ENCODE results near the gene ZC3H7A.

ZC3H7A gene

GRCh38 chr16:11768849-11769248 lies 28.2 kb downstream of the ZC3H7A start:
- no peak for DNase-seq

DNA sequence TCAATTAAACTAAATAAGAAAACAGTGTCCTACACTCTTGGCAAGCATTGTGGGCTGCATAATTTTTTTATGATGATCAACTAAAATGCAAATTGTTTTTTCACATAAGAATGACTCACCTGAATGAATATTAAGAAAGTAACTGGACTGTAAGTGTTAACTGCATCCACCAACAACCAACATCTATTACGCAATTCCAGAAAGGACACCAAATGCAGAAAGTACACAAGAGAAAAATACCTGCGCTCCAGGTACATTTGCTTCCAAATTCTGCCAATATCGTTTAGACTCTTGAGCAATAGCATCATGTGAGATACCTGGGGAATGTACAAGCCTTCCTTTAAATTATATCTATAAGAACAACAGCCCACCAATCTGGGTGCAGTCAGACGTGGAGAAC lies 34.6 kb downstream of the ZC3H7A start:
- no peak for DNase-seq

GRCh38 chr16:11759997-11760396 lies 37.1 kb downstream of the ZC3H7A start:
- no peak for DNase-seq

DNA sequence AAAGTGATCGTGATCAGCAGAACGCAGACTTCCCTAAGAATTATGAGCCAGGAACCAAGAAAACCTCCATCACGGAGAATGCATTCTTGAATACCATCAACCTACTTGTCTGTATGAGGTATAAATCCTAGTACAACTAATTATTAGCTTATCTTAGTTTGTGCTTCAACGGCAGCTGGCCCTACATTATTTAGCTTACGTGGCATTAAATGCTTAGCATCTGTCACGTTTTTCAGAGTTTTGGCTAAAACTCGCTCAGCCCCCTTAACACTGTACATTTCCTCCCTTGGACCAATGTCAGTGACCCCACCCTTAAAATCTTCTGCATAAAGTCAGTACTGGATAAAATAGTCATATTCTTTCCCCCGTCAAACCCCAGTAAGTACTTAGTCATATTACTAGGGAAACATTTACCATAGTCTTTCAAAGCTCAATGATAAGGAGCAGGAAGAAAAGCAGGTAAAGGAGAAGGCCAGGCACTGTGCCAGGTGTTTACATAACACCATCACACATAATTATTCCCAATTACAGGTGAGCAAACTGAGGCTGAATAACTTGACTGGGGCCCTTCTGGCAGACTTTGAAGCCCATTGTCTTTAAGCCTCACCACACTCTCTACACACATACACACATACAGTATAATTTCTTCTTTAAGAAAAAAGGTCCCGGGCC lies 37.8 kb downstream of the ZC3H7A start:
- DNase-seq, result no peak

- no peak for DNase-seq
These were observed 39.1 kb downstream of the ZC3H7A start for GRCh38 chr16:11757671-11758545.

DNA sequence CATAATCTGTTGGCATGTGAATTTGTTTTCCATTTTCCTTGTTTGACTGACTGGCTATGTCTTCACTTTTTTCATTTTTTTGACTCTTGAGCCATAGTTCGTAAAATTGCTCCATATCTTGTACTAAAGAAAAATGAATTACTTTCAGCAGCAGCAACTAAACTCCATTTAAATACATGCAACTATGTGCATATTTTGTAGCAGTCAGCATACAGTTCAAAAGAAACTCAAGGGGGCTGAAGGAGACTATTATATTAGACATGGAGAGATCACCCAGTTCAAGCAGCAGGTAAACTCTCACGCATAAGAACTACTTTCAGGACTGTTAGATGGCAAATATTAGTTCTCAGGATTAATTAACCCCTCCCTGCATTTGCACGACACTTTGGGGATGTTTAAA lies 40.8 kb downstream of the ZC3H7A start:
- DNase-seq, result no peak

GRCh38 chr16:11755022-11755760 lies 41.9 kb downstream of the ZC3H7A start:
- no peak for DNase-seq

GRCh38 chr16:11752856-11753255 lies 44.2 kb downstream of the ZC3H7A start:
- no peak for DNase-seq

GRCh38 chr16:11750056-11750455 lies 47.0 kb downstream of the ZC3H7A start:
- no peak for DNase-seq

- DNase-seq, result no peak
These were observed 48.4 kb downstream of the ZC3H7A start for GRCh38 chr16:11748404-11749254.

GRCh38 chr16:11747949-11748403 lies 49.1 kb downstream of the ZC3H7A start:
- DNase-seq, result no peak

- no peak for DNase-seq
These were observed 53.0 kb downstream of the ZC3H7A start for GRCh38 chr16:11744075-11744470.

- DNase-seq, result peak; percentile 67
These were observed 53.6 kb downstream of the ZC3H7A start for GRCh38 chr16:11743308-11744074.

DNA sequence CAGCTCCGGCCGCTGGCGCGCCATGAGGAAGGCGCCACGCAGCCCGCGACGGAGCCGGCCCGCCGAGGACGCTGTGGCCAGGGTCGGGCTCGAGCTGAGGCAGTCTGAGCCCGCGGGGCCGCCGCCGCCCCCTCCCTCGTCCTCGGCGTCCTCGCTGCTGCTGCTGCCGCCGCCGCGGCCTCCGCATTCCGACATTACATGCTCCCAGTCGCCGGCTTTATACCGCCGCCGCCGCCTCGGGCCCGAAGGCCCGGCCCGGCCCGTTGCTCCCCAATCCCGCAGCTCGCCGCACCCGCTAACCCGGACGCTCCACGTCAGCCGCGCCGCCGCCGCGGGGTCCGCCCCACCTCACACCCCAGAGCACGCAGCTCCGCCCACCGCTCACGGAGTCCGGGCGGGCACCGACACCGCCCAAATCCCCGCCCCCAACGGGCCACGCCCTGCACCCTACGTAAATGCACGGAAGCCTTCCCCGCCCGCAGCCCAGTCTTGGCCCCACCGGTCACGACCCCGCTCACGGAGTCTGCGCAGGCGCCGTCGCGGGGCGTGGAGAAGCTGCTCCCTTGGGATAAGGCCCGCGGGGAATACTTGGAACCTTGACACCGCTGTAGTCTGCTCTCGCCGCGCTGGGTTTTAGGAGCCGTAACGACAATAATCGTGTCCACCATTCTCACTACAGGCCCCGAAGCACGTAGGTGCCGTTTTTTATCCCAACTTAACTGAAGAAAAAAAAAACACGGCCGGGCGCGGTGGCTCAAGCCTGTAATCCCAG lies 54.3 kb downstream of the ZC3H7A start, which contains the start of gene TXNDC11:
Gene TXNDC11, minus strand, starts transcription at position 322 of the 772 bp plus-strand sequence. Its CDS starts 127 bp downstream, at position 195.
- peak; percentile 99 for DNase-seq

DNA sequence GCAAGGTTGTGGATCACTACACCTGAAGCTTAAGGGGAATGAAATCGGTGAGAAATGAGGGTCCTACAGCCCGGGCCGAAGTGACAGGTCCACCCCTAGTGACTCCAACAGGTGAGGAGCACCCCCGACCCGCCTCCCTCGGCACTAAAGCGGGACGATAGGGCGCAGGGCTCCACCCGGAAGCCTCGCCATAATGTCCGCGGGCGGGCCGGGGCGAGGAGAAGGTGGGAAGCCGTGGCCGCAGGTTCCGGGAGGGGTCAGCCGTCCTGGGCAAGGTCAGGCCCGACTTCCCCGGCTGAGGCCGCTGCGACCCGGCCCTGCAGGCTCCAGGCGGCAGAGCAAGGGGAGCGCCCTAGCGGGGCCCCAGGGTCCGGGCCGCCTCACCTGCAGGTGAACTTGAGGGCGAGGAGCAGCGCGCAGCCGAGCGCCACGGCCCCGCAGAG lies 54.9 kb downstream of the ZC3H7A start:
- DNase-seq, result peak; percentile 62

DNA sequence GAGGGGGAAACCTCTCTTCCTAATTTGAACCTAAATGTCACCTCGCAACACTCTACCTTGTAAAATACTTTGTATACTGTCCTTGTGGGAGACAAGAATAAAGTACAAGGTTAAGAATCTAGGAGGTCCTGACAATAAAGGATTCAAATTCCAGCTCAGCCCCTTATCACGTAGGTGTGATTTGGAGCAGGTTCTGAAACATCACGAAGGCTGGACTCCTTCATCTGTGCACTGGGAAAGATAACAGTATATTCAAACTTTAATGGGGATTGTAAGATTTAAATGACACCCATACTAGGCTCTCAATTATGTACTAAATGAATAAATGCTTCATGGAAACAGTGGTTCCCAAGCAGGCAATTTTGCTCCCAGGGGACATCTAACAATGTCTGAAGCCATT lies 56.5 kb downstream of the ZC3H7A start:
- no peak for DNase-seq

DNA sequence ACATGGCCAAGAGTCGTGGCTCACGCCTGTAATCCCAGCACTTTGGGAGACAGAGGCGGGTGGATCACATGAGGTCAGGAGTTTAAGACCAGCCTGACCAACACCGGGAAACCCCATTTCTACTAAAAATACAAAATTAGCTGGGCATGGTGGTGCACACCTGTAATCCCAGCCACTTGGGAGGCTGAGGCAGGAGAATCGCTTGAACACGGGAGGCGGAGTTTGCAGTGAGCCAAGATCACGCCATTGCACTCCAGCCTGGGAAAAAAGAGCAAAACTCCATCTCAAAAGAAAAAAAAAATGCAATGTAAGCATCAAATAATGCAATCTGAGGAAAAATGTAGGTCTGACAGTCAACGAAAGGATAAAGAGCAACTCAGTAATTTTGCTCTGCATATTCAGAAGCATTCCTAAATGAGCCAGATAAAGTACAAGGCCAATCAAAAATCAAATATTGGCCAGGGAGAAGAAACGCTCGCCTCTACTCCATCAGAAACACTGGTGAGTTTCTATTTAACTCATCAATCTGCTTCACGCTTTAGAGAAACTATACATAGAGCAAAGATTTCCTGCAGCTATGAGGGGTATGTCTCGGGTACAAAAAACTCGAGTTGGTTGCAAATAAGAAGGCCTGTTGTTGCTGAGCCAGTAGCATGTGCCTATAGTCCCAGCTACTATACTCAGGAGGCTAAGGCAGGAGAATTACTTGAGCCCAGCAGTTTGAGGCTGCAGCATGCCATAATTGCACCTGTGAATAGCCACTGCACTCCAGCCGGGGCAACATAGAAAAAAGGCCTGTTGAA lies 58.1 kb downstream of the ZC3H7A start:
- DNase-seq, result no peak

DNA sequence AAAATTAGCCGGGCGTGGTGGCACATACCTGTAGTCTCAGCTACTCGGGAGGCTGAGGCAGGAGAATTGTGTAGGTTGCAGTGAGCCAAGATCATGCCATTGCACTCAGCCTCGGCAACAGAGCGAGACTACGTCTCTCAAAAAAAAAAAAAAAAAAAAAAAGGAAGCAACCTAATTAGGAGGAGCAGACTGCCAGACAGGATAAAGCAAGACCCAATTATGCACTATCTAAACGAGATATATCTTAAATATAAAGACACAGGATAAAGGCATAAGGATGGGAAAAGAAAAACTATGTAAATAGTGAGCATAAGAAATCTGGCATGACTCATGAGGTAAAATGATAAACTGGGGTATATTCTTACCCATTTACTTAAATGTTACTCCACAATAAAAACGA lies 59.3 kb downstream of the ZC3H7A start:
- DNase-seq, result no peak

DNA sequence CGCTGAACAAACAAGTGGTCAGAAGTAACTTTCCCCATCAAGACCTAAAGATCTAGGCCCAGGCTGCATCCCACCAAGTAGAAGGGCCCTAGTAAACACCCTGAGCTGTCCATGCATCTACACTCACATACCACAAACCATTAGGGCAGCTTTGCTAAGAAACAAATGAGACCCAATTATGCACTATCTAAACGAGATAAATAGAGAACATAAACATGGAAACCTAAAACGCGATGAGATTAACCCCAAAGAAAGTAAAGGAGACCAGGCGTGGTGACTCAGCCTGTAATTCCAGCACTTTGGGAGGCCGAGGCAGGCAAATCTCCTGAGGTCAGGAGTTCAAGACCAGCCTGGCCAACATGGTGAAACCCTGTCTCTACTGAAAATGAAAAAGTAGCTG lies 60.2 kb downstream of the ZC3H7A start:
- DNase-seq, result no peak

GRCh38 chr16:11735787-11736186 lies 61.3 kb downstream of the ZC3H7A start:
- DNase-seq, result no peak
